WI38 (cell line): ENCODE data around the gene GARS1.

Source experiments
- H3K4me3 ChIP-seq: 2 replicates; pipeline ENCODE4 v1.5.1; 2011; ENCODE audit warnings: low read depth, mild to moderate bottlenecking, control low read depth, low read length
- CTCF ChIP-seq: IDR thresholded peaks from 2 replicates; pipeline ENCODE4 v1.5.1; 2012; ENCODE audit warnings: low read depth, mild to moderate bottlenecking, control low read depth, low read length

The GARS1 gene

GRCh38 chr7:30674876-30675275 is 80.2 kb downstream of the GARS1 start:
- TF ChIP-seq CTCF: no peak
- H3K4me3 ChIP-seq: no peak overlapping the region

GRCh38 chr7:30678805-30679204 is 84.1 kb downstream of the GARS1 start:
- TF ChIP-seq CTCF: no peak
- H3K4me3 ChIP-seq: no peak overlapping the region

GRCh38 chr7:30679664-30680063 is 85.0 kb downstream of the GARS1 start:
- no peak for TF ChIP-seq CTCF
- H3K4me3 ChIP-seq: no peak overlapping the region

- TF ChIP-seq CTCF: no peak
- no peak overlapping the region for H3K4me3 ChIP-seq
Measured at GRCh38 chr7:30681331-30681797, 86.7 kb downstream of the GARS1 start.

GRCh38 chr7:30681815-30682211 is 87.1 kb downstream of the GARS1 start:
- TF ChIP-seq CTCF: no peak
- no peak overlapping the region for H3K4me3 ChIP-seq

GRCh38 chr7:30682212-30683083 is 87.8 kb downstream of the GARS1 start, which contains the start of gene CRHR2:
Gene CRHR2 (minus strand): TSS chr7:30682456. CDS start chr7:30682280, 176 bp downstream.
- no peak within 1 kb of the TSS for H3K4me3 ChIP-seq
- TF ChIP-seq CTCF: no peak

- no peak overlapping the region for H3K4me3 ChIP-seq
- TF ChIP-seq CTCF: no peak
Measured at GRCh38 chr7:30683306-30683705, 88.6 kb downstream of the GARS1 start.
